ENCODE data around the gene GATA3.

Gene GATA3

DNA sequence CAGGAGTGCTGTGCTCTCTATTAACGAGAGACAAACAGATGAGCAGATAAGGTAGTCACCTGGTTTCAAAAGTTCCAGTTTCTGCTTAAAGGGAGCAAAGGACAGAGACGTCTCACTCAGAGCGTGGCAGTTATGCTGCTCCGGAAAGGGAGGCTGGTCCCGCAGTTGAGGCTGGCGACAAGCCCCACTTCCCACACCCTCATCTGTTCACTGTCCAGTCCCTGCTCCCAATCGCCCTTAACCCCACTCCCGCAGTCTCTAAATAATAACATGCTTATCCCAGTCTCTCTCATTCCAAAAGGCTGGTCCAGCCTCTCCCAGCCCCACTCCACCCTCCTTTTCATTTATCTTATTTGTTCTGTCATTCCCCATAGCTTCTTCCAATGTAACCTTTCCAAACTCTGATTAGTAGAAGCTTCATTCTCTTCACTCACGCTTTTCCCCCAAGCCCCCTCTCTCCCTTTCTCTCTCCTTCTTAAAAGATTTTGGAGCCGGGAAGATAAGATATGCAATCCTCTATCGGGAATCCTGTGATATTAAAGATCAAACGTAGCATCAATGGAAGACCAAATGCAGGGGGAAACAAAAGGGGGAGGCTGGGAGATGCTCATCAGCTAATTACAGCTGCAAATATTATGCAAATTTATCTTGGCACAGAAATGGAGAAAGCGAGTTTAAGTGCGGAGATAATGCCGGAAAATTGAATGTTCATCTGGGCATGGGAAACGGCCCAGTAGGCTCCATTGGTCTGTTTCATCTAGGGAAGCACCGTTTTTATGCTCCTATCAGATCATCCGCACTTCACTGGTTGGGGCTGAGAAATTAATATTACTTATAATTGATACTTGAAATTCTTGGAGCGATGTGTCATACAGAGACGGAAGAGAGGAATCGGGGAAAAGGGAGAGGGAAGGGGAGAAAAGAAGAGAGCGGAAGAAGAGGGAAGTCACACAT is 16.3 kb upstream of the GATA3 start:
- DNase-seq, result no peak

DNA sequence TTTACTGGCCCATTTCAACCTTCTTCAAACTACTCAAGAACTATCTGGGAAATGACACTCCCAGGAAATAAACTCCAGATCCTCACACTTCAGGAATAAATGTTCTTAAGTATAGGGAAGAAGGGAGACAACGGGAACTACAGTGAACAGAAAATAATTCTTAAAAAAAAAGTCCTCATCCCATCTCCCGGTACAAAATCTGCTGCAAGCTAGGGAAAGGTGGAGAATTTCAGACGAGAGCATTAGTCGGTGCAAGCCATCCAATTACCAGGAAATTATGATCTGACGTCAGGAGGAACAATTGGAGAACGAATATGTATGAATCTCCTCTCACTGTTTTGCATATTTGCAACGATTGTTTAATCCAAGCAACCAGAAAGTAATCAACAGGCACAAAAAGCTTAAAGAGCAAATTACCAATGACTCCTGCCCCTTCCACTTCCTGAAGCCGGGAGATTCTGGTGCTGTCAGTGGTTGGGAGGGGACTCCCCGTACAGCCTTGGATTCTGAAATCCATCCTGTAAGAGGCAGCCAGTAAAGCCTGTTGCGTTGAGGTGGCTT is 15.1 kb upstream of the GATA3 start:
- no peak for DNase-seq

DNA sequence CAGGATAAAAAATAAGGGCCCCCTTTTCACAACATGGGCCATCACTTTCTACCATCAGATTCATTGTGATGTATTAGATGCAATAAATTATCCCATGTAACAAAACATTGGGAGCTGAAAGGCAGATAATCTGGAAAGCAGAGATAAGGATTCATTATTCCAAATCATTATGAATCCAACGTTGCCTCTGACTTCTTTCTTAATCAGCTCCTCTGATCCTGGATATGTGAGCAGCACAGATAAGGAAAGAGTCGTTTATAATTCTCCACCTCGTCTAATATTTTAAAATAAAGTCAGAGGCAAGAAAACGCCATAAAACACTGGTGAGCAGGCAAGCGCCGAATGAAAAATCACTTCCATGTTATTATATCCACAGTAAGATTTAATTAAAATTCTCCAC is 13.8 kb upstream of the GATA3 start:
- no peak for DNase-seq

DNA sequence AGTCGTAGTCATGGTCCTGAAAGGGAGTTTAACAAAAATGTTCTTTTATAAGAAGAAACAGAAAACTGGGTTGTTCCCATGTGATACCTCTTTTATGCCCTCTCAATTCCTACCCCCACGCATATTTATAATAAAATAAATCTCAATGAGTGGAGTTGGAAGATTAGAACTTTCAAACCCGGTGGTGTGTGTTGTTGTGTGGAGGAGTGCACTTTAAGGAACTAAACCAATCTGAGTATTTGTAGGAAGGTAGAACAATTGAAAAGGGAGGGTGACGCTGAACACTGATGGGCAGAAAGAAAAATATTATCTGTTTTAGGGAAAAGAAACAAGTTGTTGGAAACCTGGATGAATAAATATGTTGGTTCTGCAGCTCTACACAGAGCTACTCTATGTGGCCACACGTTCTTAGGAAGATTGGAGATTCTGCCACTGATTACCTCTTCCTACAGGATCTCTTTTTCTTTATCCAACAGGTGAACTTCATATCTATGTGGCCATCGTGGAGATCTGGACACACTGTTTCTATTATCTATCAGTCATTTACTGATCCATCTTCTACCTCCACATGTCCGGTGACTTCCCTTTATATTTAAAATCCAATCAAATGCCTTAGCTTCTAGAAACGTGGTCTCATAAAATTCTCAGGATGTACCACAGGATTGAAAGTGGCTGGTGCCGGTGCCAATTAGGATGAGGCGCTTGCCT is 13.1 kb upstream of the GATA3 start:
- DNase-seq, result no peak

DNA sequence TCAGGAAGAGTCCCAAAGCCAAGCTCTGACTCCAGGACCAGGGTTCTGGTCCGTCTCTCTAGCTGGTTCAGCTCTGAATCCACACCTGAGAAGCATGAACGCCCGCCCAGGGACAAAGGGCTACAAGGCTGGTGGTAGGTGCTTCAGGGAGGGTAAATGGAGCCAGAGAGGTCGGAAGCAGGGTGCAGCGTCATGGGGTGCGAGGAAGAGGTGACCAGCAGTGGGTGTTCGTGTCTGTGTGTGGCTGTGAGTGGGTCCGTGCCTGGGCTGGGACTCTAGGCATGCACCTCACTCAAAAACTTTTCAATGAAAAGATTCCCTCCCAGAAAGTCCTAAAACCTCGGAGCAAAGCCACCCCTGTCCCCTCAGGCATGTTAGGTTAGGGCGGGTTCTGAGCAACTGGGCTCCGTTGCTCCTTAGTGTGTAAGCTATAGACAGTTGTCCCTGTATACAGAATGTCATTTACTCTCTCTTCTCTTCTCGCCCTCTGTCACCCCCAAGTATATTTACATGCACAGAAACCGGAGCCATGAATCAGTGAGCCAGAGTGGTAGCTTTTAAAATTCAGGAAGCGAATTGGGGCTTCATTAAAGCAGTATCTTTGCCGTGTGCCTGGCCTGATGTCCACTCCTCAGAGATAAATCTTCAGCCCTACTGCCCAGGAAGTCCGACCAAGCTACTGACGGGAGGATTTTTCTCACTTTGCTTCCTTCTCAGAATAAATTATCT is 12.3 kb upstream of the GATA3 start:
- DNase-seq, result no peak

DNA sequence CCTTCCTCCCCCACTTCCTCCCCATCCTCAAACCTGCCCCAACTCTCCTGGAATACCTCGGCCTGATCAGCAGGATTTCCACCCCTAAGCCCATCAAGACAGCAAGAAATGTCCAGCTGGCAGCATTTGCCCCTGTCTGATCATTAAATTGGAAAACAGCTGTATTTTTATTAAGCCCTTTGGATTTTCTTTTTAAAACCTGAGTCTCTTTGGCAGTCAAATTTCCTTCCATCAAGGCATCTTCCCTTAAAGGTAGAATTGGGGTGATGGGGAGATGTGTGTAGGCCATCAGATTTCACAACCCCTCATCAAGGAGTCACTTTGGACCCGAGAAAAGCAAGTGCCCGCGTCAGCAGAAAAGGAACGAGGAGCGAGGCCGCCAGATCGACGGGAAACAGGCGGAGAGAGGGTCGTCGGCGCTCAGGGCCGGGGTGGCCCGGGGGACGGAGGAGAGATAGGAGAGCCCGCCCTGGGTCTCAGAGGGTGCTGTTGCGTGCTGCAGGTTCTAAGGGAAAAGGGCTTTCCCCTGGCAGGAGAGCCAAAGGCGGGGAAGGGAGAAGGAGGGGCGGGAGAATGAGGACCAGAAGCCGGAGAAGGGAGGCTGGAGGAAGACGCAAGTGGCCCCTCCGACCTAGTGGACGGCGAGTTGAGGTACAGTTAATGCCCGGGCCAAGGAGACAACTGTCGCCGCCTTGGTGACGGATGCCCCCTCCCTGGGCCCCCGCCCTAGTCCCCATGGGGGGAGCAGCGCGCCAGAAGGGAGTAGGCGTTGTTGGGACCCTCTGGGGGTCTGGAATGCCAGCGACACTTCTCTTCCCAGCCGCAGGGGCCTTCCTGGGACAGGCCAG is 11.5 kb upstream of the GATA3 start:
- DNase-seq, result no peak

DNA sequence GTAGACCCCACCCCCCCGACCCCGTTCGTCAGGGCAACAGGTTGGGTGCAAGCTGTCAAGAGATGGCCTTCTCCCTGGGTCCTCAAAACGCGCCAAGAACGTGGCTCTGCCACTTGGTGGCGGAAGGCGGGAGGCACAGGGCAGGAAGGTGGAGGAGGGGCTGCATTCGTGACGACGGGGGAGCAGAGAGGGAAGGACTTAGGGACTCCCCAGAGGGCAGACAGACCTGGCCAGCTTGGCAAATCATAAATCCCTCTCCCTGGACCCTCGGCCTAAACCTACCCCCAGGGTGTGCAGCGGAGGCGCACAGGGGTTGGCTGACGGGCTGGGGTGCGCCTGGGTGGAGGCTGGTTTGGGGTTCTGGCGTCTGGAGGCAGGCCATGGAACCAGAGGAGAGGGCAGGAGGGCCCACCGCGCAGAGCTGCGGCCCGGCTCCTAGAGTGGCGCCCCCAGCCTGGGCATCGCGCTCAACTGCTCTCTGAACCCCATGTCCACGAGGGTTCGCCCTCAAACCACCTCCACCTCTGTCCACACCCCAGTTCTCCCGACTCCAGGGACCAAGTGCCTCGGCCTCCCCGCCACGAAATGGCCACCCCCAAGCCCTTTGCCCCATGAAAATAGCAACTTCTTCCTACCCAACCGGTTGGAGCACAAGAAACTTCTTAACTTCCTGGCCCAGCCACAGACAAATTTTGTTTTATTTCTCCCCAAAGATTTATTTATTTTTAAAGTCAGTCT is 10.8 kb upstream of the GATA3 start:
- no peak for DNase-seq

DNA sequence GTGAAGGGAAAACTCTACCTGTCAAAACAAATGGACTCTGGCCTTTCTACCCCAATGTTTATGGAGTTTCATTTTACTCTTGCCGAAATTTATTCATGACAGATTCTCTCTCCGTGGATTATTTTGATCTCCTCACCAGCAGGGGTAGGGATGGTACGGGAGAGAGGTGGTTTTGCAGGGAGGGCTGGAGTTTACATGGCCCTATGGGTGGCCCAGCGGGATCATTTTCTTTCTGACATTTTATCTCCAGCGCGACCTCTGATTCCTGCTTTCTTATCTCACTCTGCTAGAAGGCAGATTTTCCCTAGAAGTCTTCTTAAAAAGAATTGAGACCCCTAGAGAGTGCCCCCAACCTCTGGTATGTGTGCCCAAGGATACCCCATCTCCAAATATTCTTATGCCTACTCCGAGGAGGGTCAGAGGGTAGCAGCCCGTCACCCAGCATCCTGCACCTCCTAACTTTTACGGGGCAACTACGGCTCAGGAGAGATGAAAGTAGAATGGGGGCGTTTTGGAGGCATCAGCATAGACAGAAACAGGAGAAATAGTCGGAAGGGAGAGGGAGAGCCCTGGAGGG is 10.1 kb upstream of the GATA3 start:
- no peak for DNase-seq

DNA sequence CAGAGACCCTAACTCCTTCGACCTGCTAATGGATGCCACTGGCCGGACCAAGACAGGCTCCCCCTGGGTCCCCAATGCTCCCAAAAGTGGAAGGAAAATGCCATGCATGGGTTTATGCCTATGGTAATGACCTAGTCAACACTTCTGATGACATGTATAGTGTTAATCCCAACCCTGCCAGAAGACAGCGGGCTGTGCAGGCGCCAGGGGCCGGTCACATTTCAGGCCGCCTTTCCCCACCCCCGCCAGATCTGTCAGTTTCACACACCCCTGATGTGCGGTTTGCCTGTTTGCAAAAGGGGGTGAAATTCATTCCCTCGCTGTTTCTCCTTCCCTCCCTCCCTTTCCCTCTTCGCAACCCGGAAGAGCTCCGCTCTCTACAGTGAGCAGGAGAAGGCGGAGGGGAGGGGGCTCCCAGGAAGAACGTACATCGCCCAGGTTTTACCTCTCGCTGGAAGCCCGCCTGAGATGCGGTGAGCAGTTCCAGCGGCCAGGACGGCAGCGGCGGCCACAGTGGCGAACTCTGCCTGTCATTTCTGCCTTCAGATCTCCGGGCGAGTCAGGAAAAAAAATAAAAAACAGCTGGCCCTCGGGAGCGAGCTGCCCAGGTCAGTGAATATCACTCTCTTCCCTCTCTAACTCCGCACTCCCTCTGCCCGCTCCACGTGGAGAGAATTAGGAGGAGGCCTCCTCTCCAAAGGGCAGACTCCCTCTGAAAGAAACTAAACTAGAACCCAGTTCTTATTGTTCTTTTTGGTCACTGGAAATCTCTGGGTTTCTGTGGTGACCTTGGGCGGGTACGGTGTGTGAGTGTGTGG is 9.4 kb upstream of the GATA3 start:
- no peak for DNase-seq

DNA sequence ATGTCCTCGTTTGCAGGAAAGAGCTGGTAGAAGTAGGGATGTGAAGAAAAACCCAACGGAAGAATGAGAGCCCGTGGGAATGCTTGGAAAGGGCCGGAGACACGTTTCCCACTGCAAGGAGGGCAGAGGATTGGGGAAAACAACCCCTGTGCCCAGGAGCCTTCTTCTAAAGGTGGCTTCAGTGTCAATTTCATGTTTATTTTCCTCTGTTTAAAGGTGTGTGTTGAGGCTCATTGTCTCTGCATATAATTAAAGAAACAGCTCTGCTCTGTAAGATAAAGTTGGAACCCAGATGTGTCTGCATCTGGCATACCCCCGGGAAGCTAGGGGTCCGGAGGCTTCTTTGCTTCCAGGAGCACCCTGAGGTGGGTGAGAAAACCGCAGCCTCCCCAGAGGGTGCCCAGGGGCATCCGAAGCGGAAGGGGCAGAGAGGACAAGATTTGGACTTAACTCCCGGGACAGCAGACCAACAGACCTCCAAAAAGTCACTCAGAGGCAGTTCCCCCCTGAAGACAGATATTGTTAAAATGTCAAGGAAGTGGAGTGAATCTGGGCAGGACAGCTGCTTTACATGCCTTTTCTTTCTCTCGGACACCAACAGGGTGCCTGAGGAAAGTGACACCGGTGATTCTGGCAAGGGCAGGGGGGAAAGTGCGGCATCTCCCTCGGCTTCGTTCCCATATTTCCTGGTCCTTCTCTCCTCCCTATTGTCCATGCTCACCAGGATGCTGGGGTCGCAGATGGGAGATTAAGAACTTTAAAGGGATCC is 8.6 kb upstream of the GATA3 start:
- no peak for DNase-seq

DNA sequence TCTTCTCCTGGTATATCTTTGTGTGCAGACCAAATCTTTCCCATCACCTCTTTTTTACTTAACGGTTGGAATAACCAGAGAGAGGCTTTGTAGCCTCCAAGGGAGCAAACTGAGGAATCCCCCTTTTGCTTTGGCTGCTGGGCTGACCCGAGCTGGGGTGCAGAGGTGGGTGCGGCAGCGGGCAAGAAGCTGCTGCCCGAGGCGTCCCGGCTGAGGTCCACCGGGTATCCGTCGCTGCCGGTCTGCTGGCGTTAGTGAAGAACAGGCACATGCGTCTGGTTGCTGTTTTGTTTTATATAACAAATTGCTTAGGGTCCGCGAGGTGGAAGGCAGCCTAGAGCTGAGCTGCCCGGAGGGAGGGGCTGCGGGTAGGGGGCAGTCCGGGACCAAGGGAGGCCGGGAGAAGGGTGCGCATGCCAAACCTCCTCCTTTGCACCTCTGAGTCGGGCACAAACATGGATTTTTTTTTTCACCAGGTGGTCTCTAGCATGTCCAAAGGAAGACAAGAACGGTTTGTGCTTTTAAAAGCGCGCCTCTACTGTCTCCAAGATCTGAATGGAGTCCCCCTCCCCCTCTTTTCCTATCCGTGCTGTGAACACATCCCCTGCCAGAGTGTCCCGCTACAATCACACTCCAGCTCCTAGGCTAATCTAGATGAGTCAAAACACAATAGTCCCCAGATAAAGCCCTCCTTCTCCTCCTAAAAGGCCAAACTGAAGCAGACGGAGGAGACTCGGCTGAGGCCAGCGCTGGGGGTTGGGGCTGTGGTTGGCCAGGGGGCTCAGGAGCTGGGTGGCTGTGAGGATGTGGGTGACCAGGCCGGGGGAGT is 6.8 kb upstream of the GATA3 start:
- no peak for DNase-seq

DNA sequence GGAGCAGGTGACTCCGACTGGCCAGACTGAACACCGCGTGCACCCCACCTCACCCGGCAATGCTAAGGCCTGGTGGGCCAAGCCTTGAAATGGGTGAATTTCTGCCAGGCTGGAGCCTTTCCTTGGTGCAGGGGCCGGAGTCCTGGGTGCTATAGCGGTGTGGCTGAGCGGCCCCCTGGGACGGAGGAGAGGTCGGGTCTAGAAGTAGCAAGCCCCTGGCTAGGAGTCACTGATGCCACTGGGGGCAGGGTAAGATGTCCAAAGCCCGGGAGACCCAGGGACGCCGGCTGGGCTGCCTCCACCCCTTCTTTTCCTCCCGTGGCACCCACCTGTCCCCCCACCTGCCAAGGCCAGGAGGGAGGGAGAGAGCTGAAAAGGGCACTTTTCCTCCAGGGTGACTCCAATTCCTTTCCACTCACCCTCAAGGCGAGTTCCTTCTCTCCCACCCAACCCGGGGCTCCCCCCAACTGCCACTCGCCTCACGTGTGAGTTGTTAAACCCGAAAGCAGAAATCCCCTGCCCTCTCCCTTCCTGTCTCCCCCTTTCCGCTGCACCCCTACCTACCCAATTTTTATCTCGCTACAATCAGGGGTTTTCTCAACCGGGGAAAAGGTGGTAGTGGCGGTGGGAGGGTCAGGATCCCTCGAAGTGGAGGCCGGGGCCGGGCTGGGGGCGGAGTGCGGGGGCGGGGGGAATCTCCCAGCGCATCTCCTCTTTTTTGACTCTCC is 6.0 kb upstream of the GATA3 start:
- no peak for DNase-seq

DNA sequence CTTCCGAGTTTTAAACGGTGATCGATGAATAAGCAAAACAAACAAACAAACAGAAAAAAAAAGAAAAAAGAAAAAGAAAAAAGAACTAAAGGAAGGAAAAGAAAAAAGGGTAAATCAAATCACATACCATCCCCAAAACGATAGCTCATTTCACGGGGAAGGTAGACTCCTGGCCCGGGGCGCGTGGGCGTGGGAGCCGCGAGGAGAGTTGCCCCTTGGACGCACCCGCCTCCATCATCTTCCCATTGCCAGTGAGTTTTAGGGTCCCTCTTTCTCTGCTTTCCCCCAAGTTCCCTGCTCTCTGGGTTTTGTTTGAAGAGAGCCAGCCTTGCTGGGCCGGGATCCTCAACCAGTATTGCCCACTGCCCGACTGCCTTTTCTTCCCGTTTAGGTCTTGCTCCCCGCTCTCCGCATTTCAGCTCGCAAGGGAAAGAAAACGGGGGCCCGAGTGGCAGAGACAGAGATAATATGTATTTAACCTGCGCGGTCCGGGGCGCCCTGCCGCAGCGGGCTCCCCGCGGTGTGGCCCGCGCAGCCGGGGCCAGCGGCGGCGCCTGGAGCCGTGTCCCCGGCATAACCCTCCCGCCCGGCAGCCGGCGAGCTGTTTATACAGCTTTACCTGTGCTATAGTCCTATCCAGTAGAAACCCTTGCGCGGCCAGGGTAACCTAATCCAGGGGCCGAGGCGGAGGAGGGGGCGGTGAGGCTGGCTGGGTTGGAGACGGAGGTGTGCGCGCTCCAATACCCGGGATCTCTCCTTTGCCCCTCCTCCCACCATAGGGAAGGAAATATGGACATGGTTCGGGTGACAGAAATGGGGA is 5.2 kb upstream of the GATA3 start:
- DNase-seq, result no peak

DNA sequence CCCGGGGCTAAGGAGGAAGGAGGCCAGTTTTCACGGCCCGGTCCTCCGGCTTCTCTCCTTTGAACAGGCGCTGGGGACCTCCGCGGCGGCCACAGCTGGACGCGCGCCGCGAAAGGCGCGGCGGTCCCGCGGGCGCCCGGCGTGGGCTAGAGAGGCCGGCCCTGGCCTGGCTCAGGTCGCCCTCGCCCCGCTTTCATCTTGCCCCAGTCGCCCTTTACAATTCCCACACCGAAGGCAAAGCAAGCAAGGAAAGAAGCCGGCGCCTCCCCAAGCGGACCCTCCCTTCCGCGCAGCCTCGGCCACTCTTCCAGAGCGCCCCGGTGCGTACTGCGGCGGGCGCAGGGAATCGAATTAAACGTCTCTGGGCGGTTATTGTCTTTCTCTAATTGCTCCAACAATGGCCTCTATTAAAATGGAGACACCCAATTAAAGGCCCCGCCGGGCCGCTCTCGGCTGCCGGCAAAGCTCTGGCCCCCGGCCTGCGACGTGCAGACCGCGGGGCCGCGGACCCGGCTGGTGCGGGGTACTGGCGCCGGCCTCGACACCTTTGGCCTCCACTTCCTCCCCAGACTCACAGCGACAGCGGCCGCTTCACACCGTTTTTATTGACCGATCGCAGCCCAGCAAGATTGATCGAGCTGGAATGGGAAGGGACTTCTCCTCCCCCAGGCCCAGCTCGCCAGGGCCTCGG is 4.5 kb upstream of the GATA3 start:
- no peak for DNase-seq

DNA sequence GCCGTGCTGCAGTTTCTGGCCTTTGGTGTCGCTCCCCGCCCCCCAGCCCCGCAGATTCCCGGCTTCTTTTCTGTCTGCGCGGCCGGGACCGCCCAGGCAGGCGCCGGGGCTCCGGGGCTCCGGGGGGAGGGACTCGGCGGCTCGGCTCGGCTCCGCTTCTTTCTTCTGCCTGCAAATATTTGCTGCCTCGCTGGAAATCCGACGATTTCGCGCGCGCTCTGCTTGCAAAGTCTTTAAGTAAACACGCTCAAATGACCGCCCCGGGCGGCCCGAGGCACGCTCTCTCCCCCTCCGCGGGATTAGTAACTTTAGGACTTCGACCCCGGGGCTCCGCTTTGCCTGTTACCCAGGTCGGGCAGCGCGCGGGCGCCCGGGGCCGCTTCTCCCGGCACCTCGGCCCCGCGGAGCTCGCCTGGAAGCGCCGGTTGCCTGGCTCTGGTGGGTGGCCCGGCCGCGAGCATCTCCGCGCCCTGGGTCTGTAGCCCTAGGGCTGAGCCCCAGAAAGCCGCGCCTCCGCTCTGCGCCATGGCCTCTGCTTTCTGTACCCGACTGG is 3.9 kb upstream of the GATA3 start:
- no peak for DNase-seq
